Mammary microvascular endothelial cell (primary cell): ENCODE results near the gene OSR1. TPM values are rescaled to one million over a fixed set of nuclear protein-coding genes. Genes with fewer than 3 reads are reported as not detected.

Experiments used
- total RNA-seq: library from RNA; depleted of rRNA; stranded (reverse); fragments of >200 nt; gene quantifications from 2 replicates; pipeline ENCODE4 v1.2.3, GENCODE V29; 2015

Gene OSR1
- total RNA-seq = 0.40 TPM in 1 of 2 replicates, not detected in the other

DNA sequence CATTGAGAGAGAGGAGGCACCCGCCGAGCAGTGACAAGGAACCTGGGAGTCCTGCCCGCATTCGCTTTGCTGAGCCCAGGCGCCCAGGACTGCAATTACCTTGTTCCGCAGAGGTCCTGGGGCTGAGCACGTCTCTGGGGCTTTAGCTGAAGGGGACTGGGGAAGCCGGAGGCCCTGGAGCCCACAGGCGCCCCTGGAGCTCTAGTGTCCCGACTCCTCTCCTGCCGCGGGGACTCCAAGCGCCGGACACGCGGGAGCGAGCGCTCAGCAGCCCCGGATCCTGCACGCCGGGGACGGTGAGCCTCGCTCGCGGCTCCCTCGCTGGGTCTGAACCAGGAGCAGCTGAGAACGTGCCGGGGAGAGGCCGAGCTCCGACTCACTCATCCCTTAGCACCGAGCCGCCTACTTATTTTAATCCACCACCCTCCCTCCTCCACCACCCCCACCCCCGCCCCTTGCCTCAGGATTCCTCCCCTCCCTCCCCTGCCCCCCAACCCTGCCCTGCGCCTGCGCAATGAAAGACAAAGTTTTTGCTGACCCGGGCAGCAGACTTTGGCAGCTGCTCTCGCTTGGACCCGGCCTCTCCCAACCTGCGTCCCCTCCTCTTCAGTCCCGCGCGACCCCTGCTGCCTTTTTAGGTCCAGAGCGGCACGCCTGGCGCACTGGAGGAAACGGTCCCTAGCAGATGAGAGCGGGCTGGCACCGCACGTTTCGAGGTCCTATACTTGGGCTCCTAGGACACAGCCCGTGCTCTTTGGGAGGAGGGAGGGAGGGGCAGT is at the start of gene OSR1:
OSR1 (minus strand) TSS at position 382 of the 779 bp plus-strand sequence. CDS start 4,818 bp downstream, outside the sequence.

